GM12872 (cell line): ENCODE data around the gene GNB3.

ENCODE experiments used
- CTCF ChIP-seq: IDR thresholded peaks from 3 replicates; pipeline ENCODE4 v1.5.1; 2011; ENCODE audit warnings: low read depth, mild to moderate bottlenecking, low read length, moderate library complexity; ENCODE audit not compliant: insufficient read depth

Gene GNB3

GRCh38 chr12:6834254-6834653 is 6.5 kb upstream of the GNB3 start:
- TF ChIP-seq CTCF, result no peak

- TF ChIP-seq CTCF, result no peak
Measured at GRCh38 chr12:6834873-6835272, 5.9 kb upstream of the GNB3 start.

GRCh38 chr12:6836851-6837250 is 3.9 kb upstream of the GNB3 start:
- no peak for TF ChIP-seq CTCF

- no peak for TF ChIP-seq CTCF
Measured at GRCh38 chr12:6837370-6838060, 3.2 kb upstream of the GNB3 start.

GRCh38 chr12:6838854-6839253 is 1.9 kb upstream of the GNB3 start:
- no peak for TF ChIP-seq CTCF

GRCh38 chr12:6839482-6840201 is 1.1 kb upstream of the GNB3 start:
- no peak for TF ChIP-seq CTCF

- no peak for TF ChIP-seq CTCF
Measured at GRCh38 chr12:6840330-6840729, 395 bp upstream of the GNB3 start.
